ENCODE measurements around the gene GSC2. TPM values are rescaled to one million over a fixed set of nuclear protein-coding genes. Genes with fewer than 3 reads are reported as not detected.

GSC2 gene
- total RNA-seq, 1 donor from 2014 or later = not detected

GRCh38 chr22:19134874-19135273 is 15.2 kb downstream of the GSC2 start:
- Mint-ChIP-seq H3K9me3 (no peaks in the 10 kb centered on the region), H3K36me3 (ENCODE audit: low read depth) (peaks cover 11% of the 10 kb centered on the region), H3K4me1 (no peaks in the 10 kb centered on the region), H3K27me3 (ENCODE audit: low read depth) (no peaks in the 10 kb centered on the region), H3K27ac (ENCODE audit: unreplicated experiment) (no peak overlapping the region), H3K4me3 (no peak overlapping the region)
- DNase-seq (ENCODE audit: low read depth, low spot score) = no peak
- TF ChIP-seq CTCF (conservative IDR thresholded peaks at IDR 0.05) = no peak

DNA sequence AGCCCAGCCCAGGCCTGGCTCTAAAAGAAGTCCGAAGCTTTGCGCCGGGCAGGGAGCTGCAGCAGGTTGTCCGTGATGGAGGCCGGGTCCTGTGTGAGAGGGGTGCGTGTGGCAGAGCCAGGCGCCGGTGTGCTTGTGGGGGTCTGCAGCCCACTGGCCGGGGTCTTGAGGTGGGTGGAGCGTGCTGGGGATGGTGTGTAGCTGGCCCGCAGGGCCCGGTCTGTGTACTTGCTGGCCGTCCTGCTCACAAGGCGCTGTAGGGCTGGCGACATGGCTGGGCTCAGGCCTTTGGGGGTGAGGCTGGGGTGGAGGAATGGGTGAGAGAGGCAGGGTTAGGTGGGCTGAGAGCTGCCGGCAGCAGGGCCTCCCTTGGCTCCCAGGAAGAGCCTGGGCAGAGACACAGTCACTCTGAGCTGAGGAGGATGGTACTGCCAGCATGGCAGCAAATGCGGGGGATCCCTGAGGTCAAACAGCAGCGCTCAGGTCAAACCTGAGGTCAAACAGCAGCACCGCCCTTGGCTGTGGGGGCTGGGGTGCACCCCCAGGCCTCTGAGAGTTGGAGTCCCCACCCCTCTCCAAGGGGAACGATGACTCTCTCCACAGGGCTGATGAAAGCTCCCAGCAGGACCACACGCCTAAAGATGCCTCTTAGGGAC is 15.8 kb downstream of the GSC2 start:
- H3K36me3 Mint-ChIP-seq (ENCODE audit: low read depth) = peaks cover 11% of the 10 kb centered on the region
- no peak overlapping the region for H3K4me3 Mint-ChIP-seq
- H3K4me1 Mint-ChIP-seq = no peaks in the 10 kb centered on the region
- H3K27ac Mint-ChIP-seq (ENCODE audit: unreplicated experiment) = no peak overlapping the region
- DNase-seq (ENCODE audit: low read depth, low spot score) = no peak
- no peak for TF ChIP-seq CTCF (conservative IDR thresholded peaks at IDR 0.05)
- no peaks in the 10 kb centered on the region for H3K9me3 Mint-ChIP-seq
- no peaks in the 10 kb centered on the region for H3K27me3 Mint-ChIP-seq (ENCODE audit: low read depth)

DNA sequence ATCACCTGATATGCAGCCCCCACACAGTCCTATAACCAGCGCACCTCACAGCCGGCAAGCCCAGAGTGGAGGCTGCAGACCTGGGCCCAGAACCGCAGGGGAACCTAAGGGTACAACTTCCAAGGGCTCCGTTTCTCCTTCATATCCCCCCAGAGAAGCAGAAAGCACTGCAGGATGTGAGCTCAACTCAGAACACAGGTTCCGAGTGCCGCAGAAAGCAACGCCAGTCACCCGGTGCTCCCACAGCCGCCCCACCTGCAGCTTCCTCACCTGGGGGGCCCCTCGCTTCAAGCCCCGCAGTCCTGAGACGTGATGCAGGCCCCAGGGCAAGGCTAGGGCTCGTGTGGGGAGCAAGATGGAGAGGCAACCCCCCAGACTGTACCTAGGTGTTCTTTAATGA is 16.5 kb downstream of the GSC2 start:
- H3K27ac Mint-ChIP-seq (ENCODE audit: unreplicated experiment) = no peak overlapping the region

DNA sequence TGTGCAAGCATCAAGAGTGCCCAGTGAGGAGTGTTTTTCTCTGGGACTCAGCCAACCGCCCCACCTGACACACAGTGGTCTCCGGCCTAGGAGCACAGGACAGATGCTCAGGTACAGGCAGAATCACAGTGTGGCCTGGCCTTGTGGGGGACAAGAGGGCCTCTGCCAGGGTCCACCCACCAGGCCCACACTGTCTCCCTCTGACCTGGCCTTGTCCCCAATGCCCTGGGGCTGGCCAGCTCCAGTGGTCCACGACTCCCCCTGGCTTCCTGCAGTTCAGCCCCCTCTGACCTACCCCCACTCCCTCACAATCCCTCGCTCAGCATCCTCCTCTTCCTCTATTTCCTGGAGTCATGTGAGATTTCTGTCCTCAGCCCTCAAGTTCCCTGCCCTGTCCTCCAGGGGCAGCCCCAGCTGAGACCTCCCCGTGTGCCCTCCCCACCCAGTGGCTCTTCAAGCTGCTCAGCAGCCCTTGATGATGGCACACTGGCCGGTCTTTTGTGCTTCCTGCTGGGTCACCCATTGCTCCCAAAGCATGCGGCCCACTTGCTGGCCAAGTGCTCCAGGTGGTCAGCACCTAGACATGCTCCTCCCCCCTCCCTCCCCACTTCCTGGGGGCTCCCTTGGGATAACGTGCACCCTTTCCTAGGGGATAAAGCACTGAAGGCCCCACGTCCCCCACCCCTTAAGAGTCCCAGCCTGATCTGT is 17.2 kb downstream of the GSC2 start:
- no peak for DNase-seq (ENCODE audit: low read depth, low spot score)
- TF ChIP-seq CTCF (conservative IDR thresholded peaks at IDR 0.05) = no peak
- no peak overlapping the region for H3K27ac Mint-ChIP-seq (ENCODE audit: unreplicated experiment)
- H3K4me1 Mint-ChIP-seq = no peaks in the 10 kb centered on the region
- no peak overlapping the region for H3K4me3 Mint-ChIP-seq
- H3K9me3 Mint-ChIP-seq = no peaks in the 10 kb centered on the region
- peaks cover 11% of the 10 kb centered on the region for H3K36me3 Mint-ChIP-seq (ENCODE audit: low read depth)
- no peaks in the 10 kb centered on the region for H3K27me3 Mint-ChIP-seq (ENCODE audit: low read depth)

More for the DNA sequence above, 16.5 kb downstream of the GSC2 start:
- no peak for DNase-seq (ENCODE audit: low read depth, low spot score)
- H3K4me3 Mint-ChIP-seq = no peak overlapping the region
- H3K36me3 Mint-ChIP-seq (ENCODE audit: low read depth) = peaks cover 11% of the 10 kb centered on the region
- no peaks in the 10 kb centered on the region for H3K4me1 Mint-ChIP-seq
- no peaks in the 10 kb centered on the region for H3K9me3 Mint-ChIP-seq
- no peak for TF ChIP-seq CTCF (conservative IDR thresholded peaks at IDR 0.05)
- H3K27me3 Mint-ChIP-seq (ENCODE audit: low read depth) = no peaks in the 10 kb centered on the region

GRCh38 chr22:19132153-19132552 is 17.9 kb downstream of the GSC2 start:
- Mint-ChIP-seq H3K36me3 (ENCODE audit: low read depth) (peaks cover 11% of the 10 kb centered on the region), H3K27me3 (ENCODE audit: low read depth) (no peaks in the 10 kb centered on the region), H3K4me1 (no peaks in the 10 kb centered on the region), H3K27ac (ENCODE audit: unreplicated experiment) (no peak overlapping the region), H3K4me3 (no peak overlapping the region), H3K9me3 (no peaks in the 10 kb centered on the region)
- DNase-seq (ENCODE audit: low read depth, low spot score) = no peak
- TF ChIP-seq CTCF (conservative IDR thresholded peaks at IDR 0.05) = no peak

Data from neural crest cell (in vitro differentiated cells).